HEK293 (cell line): ENCODE measurements around the gene RIPK1.

ENCODE experiments used
- CTCF ChIA-PET: fragments of 350-600 bp; formaldehyde crosslinking; extraction: SDS; loops from one replicate; lab custom pipeline; 2021; ENCODE audit warnings: antibody characterized with exemption; lab: Yijun Ruan, JAX
- POLR2A ChIA-PET: fragments of 300-600 bp; formaldehyde crosslinking; extraction: SDS; loops from one replicate; lab custom pipeline; 2020; ENCODE audit warnings: antibody characterized with exemption, inconsistent platforms; lab: Yijun Ruan, JAX
- H3K27ac ChIP-seq: fragments of 200-500 bp; sonication (Bioruptor generic); 2 replicates; pipeline ENCODE4 v1.5.1; 2014; ENCODE audit warnings: low read depth, low read length, control low read depth, inconsistent platforms; ENCODE audit errors: extremely low read depth
- H3K36me3 ChIP-seq, 2 experiments: fragments of 200-500 bp in 1 of 2; sonication (Bioruptor generic) in 1 of 2; 1 replicate in 1 of 2; 2 replicates in 1 of 2; pipeline ENCODE4 v1.5.1; 2014 to 2017; ENCODE audit warnings: inconsistent platforms in 2 of 2, low read length in 2 of 2; ENCODE audit not compliant: control insufficient read depth in 2 of 2, insufficient read depth in 1 of 2
- H3K4me1 ChIP-seq: fragments of 200-500 bp; sonication (Bioruptor generic); 2 replicates; pipeline ENCODE4 v1.5.1; 2014; ENCODE audit warnings: mild to moderate bottlenecking, low read length, inconsistent platforms; ENCODE audit not compliant: control insufficient read depth, insufficient read depth
- H3K4me3 ChIP-seq: 2 replicates; pipeline ENCODE4 v1.5.1; 2011; ENCODE audit warnings: low read depth, mild to moderate bottlenecking, control low read depth, low read length, moderate library complexity
- H3K9me3 ChIP-seq: fragments of 200-500 bp; sonication (Bioruptor generic); 2 replicates; pipeline ENCODE4 v1.5.1; 2014; ENCODE audit warnings: low read depth, low read length, inconsistent platforms; ENCODE audit not compliant: control insufficient read depth, insufficient read depth
- BCL11A ChIP-seq: fragments of 450-650 bp; formaldehyde crosslinking; IDR thresholded peaks from 2 replicates; pipeline ENCODE4 v1.5.1; 2016; ENCODE audit warnings: low read depth, missing biosample characterization, missing genetic modification characterization
- CTCF ChIP-seq: fragments of 450-650 bp; formaldehyde crosslinking; IDR thresholded peaks from 2 replicates; pipeline ENCODE4 v1.5.1; 2016; ENCODE audit warnings: missing biosample characterization, missing genetic modification characterization
- HOXD13 ChIP-seq: sonication (generic); formaldehyde crosslinking; IDR thresholded peaks from 2 replicates; pipeline ENCODE4 v1.8.0; 2022; ENCODE audit warnings: missing genetic modification reagents, borderline replicate concordance
- IKZF3 ChIP-seq: fragments of 450-650 bp; IDR thresholded peaks from 2 replicates; pipeline ENCODE4 v1.5.0; 2018; ENCODE audit warnings: missing biosample characterization, mild to moderate bottlenecking, missing genetic modification characterization, moderate library complexity
- KLF8 ChIP-seq: fragments of 450-650 bp; formaldehyde crosslinking; IDR thresholded peaks from 2 replicates; pipeline ENCODE4 v1.5.1; 2016; ENCODE audit warnings: missing biosample characterization, missing genetic modification characterization
- KLF9 ChIP-seq: fragments of 450-650 bp; formaldehyde crosslinking; IDR thresholded peaks from 2 replicates; pipeline ENCODE4 v1.5.1; 2016; ENCODE audit warnings: missing biosample characterization, missing genetic modification characterization, low read depth
- PRDM2 ChIP-seq: fragments of 450-650 bp; formaldehyde crosslinking; IDR thresholded peaks from 2 replicates; pipeline ENCODE4 v1.5.1; 2016; ENCODE audit warnings: missing biosample characterization, missing genetic modification characterization, borderline replicate concordance
- SCRT2 ChIP-seq: fragments of 450-650 bp; formaldehyde crosslinking; IDR thresholded peaks from 2 replicates; pipeline ENCODE4 v1.5.1; 2016; ENCODE audit warnings: missing biosample characterization, missing genetic modification characterization
- SP3 ChIP-seq: fragments of 450-650 bp; formaldehyde crosslinking; IDR thresholded peaks from 2 replicates; pipeline ENCODE4 v1.5.1; 2016; ENCODE audit warnings: missing biosample characterization, missing genetic modification characterization
- SP7 ChIP-seq: fragments of 450-650 bp; formaldehyde crosslinking; IDR thresholded peaks from 2 replicates; pipeline ENCODE4 v1.5.1; 2016; ENCODE audit warnings: missing biosample characterization, missing genetic modification characterization
- ZBTB21 ChIP-seq: fragments of 450-650 bp; formaldehyde crosslinking; IDR thresholded peaks from 2 replicates; pipeline ENCODE4 v1.5.1; 2017; ENCODE audit warnings: missing biosample characterization, missing genetic modification characterization
- ZBTB8A ChIP-seq: fragments of 450-650 bp; formaldehyde crosslinking; IDR thresholded peaks from 2 replicates; pipeline ENCODE4 v1.5.1; 2016; ENCODE audit warnings: missing biosample characterization, missing genetic modification characterization
- ZFHX2 ChIP-seq: fragments of 450-650 bp; formaldehyde crosslinking; conservative IDR thresholded peaks from 2 replicates; pipeline ENCODE4 v1.5.1; 2016; ENCODE audit warnings: missing biosample characterization, missing genetic modification characterization
- ZFP3 ChIP-seq: fragments of 450-650 bp; formaldehyde crosslinking; IDR thresholded peaks from 2 replicates; pipeline ENCODE4 v1.5.1; 2016; ENCODE audit warnings: low read depth, missing biosample characterization, missing genetic modification characterization
- ZNF138 ChIP-seq: fragments of 450-650 bp; formaldehyde crosslinking; IDR thresholded peaks from 2 replicates; pipeline ENCODE4 v1.5.1; 2016; ENCODE audit warnings: missing biosample characterization, missing genetic modification characterization, borderline replicate concordance
- ZNF155 ChIP-seq: fragments of 450-650 bp; formaldehyde crosslinking; IDR thresholded peaks from 2 replicates; pipeline ENCODE4 v1.5.1; 2016; ENCODE audit warnings: missing biosample characterization, missing genetic modification characterization
- ZNF350 ChIP-seq: fragments of 450-650 bp; formaldehyde crosslinking; IDR thresholded peaks from 2 replicates; pipeline ENCODE4 v1.5.0; 2017; ENCODE audit warnings: missing biosample characterization, mild to moderate bottlenecking, missing genetic modification characterization
- ZNF416 ChIP-seq: fragments of 450-650 bp; formaldehyde crosslinking; IDR thresholded peaks from 2 replicates; pipeline ENCODE4 v1.5.1; 2016; ENCODE audit warnings: missing biosample characterization, missing genetic modification characterization
- ZNF664 ChIP-seq: fragments of 450-650 bp; formaldehyde crosslinking; IDR thresholded peaks from 2 replicates; pipeline ENCODE4 v1.5.1; 2016; ENCODE audit warnings: missing biosample characterization, missing genetic modification characterization
- ZNF792 ChIP-seq: fragments of 450-650 bp; formaldehyde crosslinking; IDR thresholded peaks from 2 replicates; pipeline ENCODE4 v1.5.1; 2016; ENCODE audit warnings: missing biosample characterization, missing genetic modification characterization
- TF ChIP-seq, protein P1 (sequence below): fragments of 450-650 bp; formaldehyde crosslinking; IDR thresholded peaks from 2 replicates; pipeline ENCODE4 v1.5.1; 2016; ENCODE audit warnings: missing biosample characterization, missing genetic modification characterization
- TF ChIP-seq, protein P2 (sequence below): fragments of 450-650 bp; formaldehyde crosslinking; optimal IDR thresholded peaks from 2 replicates; pipeline ENCODE3; 2016; ENCODE audit warnings: missing biosample characterization, mild to moderate bottlenecking, missing genetic modification characterization

Gene RIPK1

DNA sequence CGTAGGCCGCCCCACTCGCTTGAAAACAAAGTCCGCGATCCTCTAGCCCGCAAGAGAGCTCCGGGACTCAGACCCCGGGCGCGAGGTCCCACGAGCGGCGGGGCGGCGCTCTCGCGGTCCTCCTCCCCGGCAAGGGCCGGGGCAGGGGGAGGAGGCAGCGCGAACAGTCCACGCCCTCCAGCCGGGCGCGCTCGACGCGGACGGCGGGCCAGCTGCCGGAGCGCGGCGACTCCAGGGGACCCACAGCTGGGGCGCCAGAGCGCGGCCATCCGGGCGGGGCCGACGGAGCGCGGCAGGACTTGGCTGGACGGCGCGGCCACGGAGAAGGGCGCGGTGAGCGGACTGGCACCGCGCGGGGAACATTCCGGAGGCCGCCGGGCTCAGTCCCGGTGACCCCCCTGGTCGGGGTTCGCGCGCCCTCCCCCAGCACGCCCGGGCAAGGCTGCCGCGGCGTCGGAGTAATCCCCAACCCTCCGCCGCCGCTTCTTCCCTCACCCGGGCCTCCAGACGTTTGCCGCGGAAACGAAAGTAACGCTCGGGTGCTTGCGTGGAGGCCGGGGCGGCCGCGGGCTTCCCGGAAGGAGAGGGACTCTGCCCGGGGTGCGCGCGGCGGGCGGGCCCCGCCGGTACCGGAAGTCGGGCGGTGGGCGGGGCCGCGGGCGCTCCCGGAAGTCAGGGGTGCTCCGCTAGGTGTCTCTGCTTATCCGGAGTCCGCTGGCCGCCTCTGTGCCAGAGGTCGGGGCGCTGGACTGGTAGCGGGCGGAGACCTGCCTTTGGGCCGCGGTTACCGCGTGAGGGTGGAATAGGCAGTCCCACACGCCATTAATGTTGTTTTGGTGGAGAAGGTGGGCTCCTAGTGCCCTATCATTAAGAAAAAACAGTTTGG, at the start of gene RIPK1 (continued):
- 0 out of 2 replicates have a peak, but pooled peaks have one; percentile 17 for TF ChIP-seq ZFHX2 (tag by site-specific recombination)
- TF ChIP-seq KLF8 (tag by site-specific recombination), result peak; percentile 92
- TF ChIP-seq CTCF (tag by site-specific recombination), result peak; percentile 85
- TF ChIP-seq, protein P1, sequence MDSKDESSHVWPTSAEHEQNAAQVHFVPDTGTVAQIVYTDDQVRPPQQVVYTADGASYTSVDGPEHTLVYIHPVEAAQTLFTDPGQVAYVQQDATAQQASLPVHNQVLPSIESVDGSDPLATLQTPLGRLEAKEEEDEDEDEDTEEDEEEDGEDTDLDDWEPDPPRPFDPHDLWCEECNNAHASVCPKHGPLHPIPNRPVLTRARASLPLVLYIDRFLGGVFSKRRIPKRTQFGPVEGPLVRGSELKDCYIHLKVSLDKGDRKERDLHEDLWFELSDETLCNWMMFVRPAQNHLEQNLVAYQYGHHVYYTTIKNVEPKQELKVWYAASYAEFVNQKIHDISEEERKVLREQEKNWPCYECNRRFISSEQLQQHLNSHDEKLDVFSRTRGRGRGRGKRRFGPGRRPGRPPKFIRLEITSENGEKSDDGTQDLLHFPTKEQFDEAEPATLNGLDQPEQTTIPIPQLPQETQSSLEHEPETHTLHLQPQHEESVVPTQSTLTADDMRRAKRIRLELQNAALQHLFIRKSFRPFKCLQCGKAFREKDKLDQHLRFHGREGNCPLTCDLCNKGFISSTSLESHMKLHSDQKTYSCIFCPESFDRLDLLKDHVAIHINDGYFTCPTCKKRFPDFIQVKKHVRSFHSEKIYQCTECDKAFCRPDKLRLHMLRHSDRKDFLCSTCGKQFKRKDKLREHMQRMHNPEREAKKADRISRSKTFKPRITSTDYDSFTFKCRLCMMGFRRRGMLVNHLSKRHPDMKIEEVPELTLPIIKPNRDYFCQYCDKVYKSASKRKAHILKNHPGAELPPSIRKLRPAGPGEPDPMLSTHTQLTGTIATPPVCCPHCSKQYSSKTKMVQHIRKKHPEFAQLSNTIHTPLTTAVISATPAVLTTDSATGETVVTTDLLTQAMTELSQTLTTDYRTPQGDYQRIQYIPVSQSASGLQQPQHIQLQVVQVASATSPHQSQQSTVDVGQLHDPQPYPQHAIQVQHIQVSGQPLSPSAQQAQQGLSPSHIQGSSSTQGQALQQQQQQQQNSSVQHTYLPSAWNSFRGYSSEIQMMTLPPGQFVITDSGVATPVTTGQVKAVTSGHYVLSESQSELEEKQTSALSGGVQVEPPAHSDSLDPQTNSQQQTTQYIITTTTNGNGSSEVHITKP (tag by site-specific recombination), result 0 out of 2 replicates have a peak, but pooled peaks have one; percentile 30
- TF ChIP-seq ZNF138, result no peak
- TF ChIP-seq ZBTB8A (tag by site-specific recombination), result peak; percentile 71
- TF ChIP-seq, protein P2, sequence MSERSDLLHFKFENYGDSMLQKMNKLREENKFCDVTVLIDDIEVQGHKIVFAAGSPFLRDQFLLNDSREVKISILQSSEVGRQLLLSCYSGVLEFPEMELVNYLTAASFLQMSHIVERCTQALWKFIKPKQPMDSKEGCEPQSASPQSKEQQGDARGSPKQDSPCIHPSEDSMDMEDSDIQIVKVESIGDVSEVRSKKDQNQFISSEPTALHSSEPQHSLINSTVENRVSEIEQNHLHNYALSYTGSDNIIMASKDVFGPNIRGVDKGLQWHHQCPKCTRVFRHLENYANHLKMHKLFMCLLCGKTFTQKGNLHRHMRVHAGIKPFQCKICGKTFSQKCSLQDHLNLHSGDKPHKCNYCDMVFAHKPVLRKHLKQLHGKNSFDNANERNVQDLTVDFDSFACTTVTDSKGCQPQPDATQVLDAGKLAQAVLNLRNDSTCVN (tag by site-specific recombination), result peak; percentile 94
- no peak for TF ChIP-seq ZNF792
- TF ChIP-seq KLF9, result peak; percentile 63
- TF ChIP-seq HOXD13 (CRISPR knock-in tag), result no peak
- TF ChIP-seq PRDM2, result no peak

DNA sequence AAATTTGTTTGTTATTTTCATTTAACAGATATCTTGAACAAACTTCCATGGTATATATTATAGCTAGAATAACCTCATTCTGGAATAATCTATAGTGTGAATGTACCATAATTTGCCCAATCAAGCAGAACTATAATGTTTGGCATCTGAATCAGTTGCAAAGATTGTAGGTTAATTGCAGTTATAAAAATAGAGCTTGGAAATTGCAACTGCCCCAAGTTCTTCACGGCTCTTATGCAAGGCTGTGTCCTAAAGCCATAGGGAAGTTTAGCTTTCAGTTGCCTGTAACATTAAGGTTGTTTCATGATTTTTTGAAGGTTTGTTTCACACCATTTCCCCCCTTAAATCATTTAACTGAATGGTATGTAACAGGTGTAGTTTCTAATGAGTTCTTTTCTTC, 49.2 kb upstream of the RIPK1 start:
- ChIA-PET POLR2A (interaction anchor here (1.7 kb wide), 1 partner anchor 17 kb away, joined by 5 read pairs; no protein-coding TSS in a partner anchor), CTCF (interaction anchor here (0.5 to 2.6 kb wide), 5 partner anchors 11 to 1136 kb away, joined by 3 to 10 read pairs (median 3); no protein-coding TSS in a partner anchor)
- Histone ChIP-seq H3K9me3 (no peaks in the 10 kb centered on the region), H3K4me1 (no peaks in the 10 kb centered on the region), H3K36me3 (peaks cover 6 to 44% of the 10 kb centered on the region in 2 experiments; a peak in 1 of 3 replicates), H3K4me3 (no peak overlapping the region), H3K27ac (no peak overlapping the region)
- TF ChIP-seq BCL11A (tag by site-specific recombination) (no peak), SP3 (no peak), KLF9 (no peak), ZNF350 (no peak), SCRT2 (tag by site-specific recombination) (no peak), ZFP3 (no peak), ZNF416 (tag by site-specific recombination) (no peak), SP7 (tag by site-specific recombination) (no peak), ZBTB21 (tag by site-specific recombination) (no peak), IKZF3 (tag by site-specific recombination) (no peak), ZNF664 (tag by site-specific recombination) (no peak), ZNF155 (tag by site-specific recombination) (no peak)
- TF ChIP-seq, protein P2 (tag by site-specific recombination), result no peak
